Measurements from ENCODE around the gene ST7. TPM values are rescaled to one million over a fixed set of nuclear protein-coding genes. Genes with fewer than 3 reads are reported as not detected.

ST7 gene
- total RNA-seq, 1 donor from 2014 or later = 107 TPM

DNA sequence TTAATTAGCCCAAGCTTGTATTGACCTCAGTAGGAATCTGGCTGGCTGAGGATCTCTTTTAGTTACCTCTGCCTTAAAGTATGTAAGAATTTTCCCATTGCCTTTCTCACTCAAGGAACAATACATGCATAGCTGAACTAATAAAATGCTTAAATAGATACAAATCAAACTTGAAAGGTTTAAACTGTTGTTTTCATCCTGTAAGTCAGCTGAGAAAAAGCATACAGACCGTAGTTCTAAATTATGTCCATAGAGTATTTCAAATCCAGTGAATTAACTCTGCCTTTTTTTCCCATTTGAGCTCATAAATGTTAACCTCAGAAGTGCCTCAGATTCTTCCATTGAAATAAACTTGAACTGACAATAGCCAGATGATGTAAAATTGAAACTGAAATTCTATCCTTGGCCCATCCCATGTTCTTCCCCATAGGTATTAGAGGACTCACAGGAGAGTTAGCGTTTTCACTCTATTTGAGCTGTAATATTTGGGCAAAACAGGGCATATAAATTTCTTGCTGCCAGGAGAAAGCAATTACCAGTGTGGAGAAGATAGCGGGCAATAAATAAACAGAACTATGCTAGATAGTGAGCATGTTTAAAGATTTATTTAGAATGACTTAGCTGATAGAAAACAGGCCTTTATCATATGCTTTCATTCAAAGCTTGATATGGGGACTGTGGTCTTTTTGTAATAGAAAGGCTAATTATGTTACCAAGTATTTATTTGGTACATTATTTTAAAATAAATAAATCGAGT is 205.8 kb downstream of the ST7 start:
- Mint-ChIP-seq H3K36me3 (ENCODE audit: unreplicated experiment) (no peaks in the 10 kb centered on the region), H3K4me3 (ENCODE audit: unreplicated experiment) (no peak overlapping the region), H3K4me1 (ENCODE audit: low read depth, unreplicated experiment) (no peaks in the 10 kb centered on the region), H3K27ac (ENCODE audit: unreplicated experiment) (no peak overlapping the region), H3K9me3 (ENCODE audit: unreplicated experiment) (no peaks in the 10 kb centered on the region), H3K27me3 (ENCODE audit: unreplicated experiment) (no peaks in the 10 kb centered on the region)
- TF ChIP-seq, protein P1, sequence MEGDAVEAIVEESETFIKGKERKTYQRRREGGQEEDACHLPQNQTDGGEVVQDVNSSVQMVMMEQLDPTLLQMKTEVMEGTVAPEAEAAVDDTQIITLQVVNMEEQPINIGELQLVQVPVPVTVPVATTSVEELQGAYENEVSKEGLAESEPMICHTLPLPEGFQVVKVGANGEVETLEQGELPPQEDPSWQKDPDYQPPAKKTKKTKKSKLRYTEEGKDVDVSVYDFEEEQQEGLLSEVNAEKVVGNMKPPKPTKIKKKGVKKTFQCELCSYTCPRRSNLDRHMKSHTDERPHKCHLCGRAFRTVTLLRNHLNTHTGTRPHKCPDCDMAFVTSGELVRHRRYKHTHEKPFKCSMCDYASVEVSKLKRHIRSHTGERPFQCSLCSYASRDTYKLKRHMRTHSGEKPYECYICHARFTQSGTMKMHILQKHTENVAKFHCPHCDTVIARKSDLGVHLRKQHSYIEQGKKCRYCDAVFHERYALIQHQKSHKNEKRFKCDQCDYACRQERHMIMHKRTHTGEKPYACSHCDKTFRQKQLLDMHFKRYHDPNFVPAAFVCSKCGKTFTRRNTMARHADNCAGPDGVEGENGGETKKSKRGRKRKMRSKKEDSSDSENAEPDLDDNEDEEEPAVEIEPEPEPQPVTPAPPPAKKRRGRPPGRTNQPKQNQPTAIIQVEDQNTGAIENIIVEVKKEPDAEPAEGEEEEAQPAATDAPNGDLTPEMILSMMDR (IDR thresholded peaks at IDR 0.05; ENCODE audit: partially characterized antibody, unreplicated experiment) = no peak
- DNase-seq = no peak

DNA sequence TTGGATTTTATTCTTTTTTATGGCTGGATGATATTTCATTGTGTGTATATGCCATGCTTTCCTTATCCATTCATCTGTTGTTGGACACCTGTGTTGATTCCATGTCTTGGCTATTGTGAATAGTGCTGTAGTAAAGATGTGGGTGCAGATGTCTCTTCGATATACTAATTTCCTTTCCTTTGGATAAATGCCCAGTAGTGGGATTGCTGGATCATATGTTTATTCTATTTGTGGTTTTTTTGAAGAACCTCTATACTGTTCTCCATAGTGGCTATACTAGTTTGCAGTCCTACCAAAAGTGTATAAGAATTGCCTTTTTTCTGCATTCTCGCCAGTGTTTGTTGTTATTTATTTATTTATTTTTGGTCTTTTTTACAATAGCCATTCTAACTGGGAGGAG is 209.8 kb downstream of the ST7 start:
- H3K9me3 Mint-ChIP-seq (ENCODE audit: unreplicated experiment) = peaks cover 2% of the 10 kb centered on the region
- TF ChIP-seq, protein P1 (IDR thresholded peaks at IDR 0.05; ENCODE audit: partially characterized antibody, unreplicated experiment) = no peak
- no peak overlapping the region for H3K27ac Mint-ChIP-seq (ENCODE audit: unreplicated experiment)
- DNase-seq = no peak
- peaks cover 2% of the 10 kb centered on the region for H3K27me3 Mint-ChIP-seq (ENCODE audit: unreplicated experiment)
- H3K4me1 Mint-ChIP-seq (ENCODE audit: low read depth, unreplicated experiment) = peaks cover 4% of the 10 kb centered on the region
- no peak overlapping the region for H3K4me3 Mint-ChIP-seq (ENCODE audit: unreplicated experiment)
- H3K36me3 Mint-ChIP-seq (ENCODE audit: unreplicated experiment) = no peaks in the 10 kb centered on the region

DNA sequence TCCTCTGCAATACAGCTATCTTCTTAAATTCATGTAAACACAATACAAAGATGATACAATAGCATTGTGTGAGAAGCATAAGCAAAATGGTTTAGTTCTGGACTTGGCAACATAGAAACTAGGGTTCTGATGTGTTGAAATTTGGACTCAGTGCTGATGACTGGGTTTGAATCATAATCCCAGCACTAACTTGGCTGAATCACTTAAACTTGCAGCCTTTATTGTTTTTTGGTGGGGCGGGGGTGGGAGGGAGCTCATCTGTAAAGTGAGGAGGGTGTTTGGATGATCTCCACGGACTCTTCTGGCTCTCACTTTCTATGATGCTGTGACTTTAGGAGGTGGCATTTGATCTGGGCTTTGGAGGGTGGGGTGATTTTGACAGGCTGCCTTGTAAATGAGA is 211.3 kb downstream of the ST7 start:
- no peak overlapping the region for H3K27ac Mint-ChIP-seq (ENCODE audit: unreplicated experiment)
- H3K9me3 Mint-ChIP-seq (ENCODE audit: unreplicated experiment) = peaks cover 2% of the 10 kb centered on the region
- no peak overlapping the region for H3K4me3 Mint-ChIP-seq (ENCODE audit: unreplicated experiment)
- DNase-seq = no peak
- no peaks in the 10 kb centered on the region for H3K36me3 Mint-ChIP-seq (ENCODE audit: unreplicated experiment)
- TF ChIP-seq, protein P1 (IDR thresholded peaks at IDR 0.05; ENCODE audit: partially characterized antibody, unreplicated experiment) = no peak
- H3K4me1 Mint-ChIP-seq (ENCODE audit: low read depth, unreplicated experiment) = peaks cover 4% of the 10 kb centered on the region
- peaks cover 2% of the 10 kb centered on the region for H3K27me3 Mint-ChIP-seq (ENCODE audit: unreplicated experiment)

DNA sequence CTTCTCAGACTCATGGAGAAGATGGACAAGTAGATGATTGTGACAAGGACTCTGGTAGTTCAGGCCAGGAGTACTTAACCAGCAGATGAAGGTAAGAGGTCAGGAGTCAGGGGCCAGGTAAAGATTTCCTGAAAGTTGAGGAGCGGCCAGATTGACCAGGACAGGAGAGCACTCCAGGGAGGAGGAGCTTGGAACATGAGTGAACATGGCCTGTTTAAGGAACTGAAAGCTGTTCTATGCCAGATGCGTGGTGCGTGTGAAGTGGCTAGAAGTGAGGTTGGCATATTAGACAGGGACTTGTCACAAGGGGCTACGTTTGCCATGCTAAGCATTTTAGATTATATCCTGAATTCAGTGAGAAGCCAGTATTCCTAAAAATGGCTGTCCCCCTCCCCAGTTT is 212.4 kb downstream of the ST7 start:
- Mint-ChIP-seq H3K27ac (ENCODE audit: unreplicated experiment) (no peak overlapping the region), H3K27me3 (ENCODE audit: unreplicated experiment) (peaks cover 2% of the 10 kb centered on the region), H3K9me3 (ENCODE audit: unreplicated experiment) (peaks cover 2% of the 10 kb centered on the region), H3K4me1 (ENCODE audit: low read depth, unreplicated experiment) (peaks cover 4% of the 10 kb centered on the region), H3K4me3 (ENCODE audit: unreplicated experiment) (no peak overlapping the region), H3K36me3 (ENCODE audit: unreplicated experiment) (no peaks in the 10 kb centered on the region)
- TF ChIP-seq, protein P1 (IDR thresholded peaks at IDR 0.05; ENCODE audit: partially characterized antibody, unreplicated experiment) = no peak
- no peak for DNase-seq

DNA sequence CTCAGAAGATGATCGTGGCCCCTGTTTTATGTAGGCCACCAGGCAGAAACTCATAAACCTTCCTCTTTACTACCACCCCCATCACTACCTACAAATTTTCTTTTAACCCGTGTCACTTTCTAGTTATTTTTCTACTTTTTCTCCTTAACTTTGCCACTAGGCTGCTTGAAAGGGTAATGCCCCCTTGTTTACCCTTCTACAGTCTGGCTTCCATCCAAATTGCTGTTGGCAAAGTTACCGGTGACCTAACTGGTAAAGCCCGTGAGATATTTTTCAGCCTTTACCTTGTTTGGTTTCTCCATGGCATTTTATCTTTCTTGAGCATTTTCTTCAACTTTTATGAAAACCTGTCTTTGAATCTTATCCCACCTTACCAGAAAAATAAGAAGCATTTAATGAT is 216.6 kb downstream of the ST7 start:
- Mint-ChIP-seq H3K4me3 (ENCODE audit: unreplicated experiment) (no peak overlapping the region), H3K27me3 (ENCODE audit: unreplicated experiment) (peaks cover 2% of the 10 kb centered on the region), H3K27ac (ENCODE audit: unreplicated experiment) (no peak overlapping the region), H3K9me3 (ENCODE audit: unreplicated experiment) (no peaks in the 10 kb centered on the region), H3K4me1 (ENCODE audit: low read depth, unreplicated experiment) (peaks cover 7% of the 10 kb centered on the region), H3K36me3 (ENCODE audit: unreplicated experiment) (no peaks in the 10 kb centered on the region)
- TF ChIP-seq, protein P1 (IDR thresholded peaks at IDR 0.05; ENCODE audit: partially characterized antibody, unreplicated experiment) = no peak
- DNase-seq = no peak
